ENCODE measurements around the gene PRMT7. TPM values are rescaled to one million over a fixed set of nuclear protein-coding genes. Genes with fewer than 3 reads are reported as not detected.

PRMT7 gene
- total RNA-seq, 2 donors from 2014 or later: 55.2 to 59.4 TPM

DNA sequence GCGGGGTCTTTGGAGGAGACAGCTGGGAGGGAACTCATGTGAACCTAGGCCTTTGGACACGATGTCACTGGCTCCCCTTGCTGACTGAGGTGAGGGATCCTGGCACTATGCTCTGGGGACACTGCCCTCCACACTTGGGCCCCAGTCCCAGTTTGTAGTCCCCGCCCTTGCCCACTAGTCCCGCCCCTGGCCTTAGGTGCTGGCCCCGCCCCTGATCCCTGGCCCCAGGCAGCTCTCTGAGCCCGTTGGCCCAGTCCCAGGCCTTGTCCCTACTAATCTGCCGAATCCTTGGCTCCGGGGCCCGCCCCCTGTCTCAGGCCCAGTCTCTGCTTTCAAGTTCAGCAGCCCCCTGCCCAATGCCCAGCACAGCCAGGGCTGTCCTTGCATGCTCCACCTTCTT is 76.5 kb downstream of the PRMT7 start:
- H3K4me1 Mint-ChIP-seq: peaks cover 19% of the 10 kb centered on the region
- ATAC-seq: no peak

GRCh38 chr16:68388124-68388523 is 77.3 kb downstream of the PRMT7 start:
- Mint-ChIP-seq H3K27ac (no peak overlapping the region), H3K4me1 (peaks cover 16% of the 10 kb centered on the region), H3K36me3 (ENCODE audit: low read depth) (no peaks in the 10 kb centered on the region), H3K4me3 (no peak overlapping the region), H3K27me3 (no peaks in the 10 kb centered on the region)
- ATAC-seq: no peak
- no peak for DNase-seq
- no peaks in the 10 kb centered on the region for H3K9me3 ChIP-seq (ENCODE audit: control insufficient read depth, low read length, poor library complexity, severe bottlenecking)

More for the DNA sequence above, 76.5 kb downstream of the PRMT7 start:
- H3K4me3 Mint-ChIP-seq: no peak overlapping the region
- no peak overlapping the region for H3K27ac Mint-ChIP-seq
- no peaks in the 10 kb centered on the region for H3K27me3 Mint-ChIP-seq
- no peaks in the 10 kb centered on the region for H3K36me3 Mint-ChIP-seq (ENCODE audit: low read depth)
- no peaks in the 10 kb centered on the region for H3K9me3 ChIP-seq (ENCODE audit: control insufficient read depth, low read length, poor library complexity, severe bottlenecking)
- no peak for DNase-seq

- Mint-ChIP-seq H3K36me3 (ENCODE audit: low read depth) (peaks cover under 1% of the 10 kb centered on the region), H3K27ac (no peak overlapping the region), H3K4me1 (peaks cover 10% of the 10 kb centered on the region), H3K4me3 (no peak overlapping the region), H3K27me3 (no peaks in the 10 kb centered on the region)
- DNase-seq (no peak), ATAC-seq (no peak)
- no peaks in the 10 kb centered on the region for H3K9me3 ChIP-seq (ENCODE audit: control insufficient read depth, low read length, poor library complexity, severe bottlenecking)
Observed at GRCh38 chr16:68389006-68389405, 78.2 kb downstream of the PRMT7 start.

- Mint-ChIP-seq H3K27me3 (no peaks in the 10 kb centered on the region), H3K36me3 (ENCODE audit: low read depth) (peaks cover 2% of the 10 kb centered on the region), H3K4me3 (no peak overlapping the region), H3K4me1 (peaks cover 6% of the 10 kb centered on the region), H3K27ac (no peak overlapping the region)
- no peaks in the 10 kb centered on the region for H3K9me3 ChIP-seq (ENCODE audit: control insufficient read depth, low read length, poor library complexity, severe bottlenecking)
- ATAC-seq (no peak), DNase-seq (no peak)
Observed at GRCh38 chr16:68389750-68390371, 79.0 kb downstream of the PRMT7 start.

DNA sequence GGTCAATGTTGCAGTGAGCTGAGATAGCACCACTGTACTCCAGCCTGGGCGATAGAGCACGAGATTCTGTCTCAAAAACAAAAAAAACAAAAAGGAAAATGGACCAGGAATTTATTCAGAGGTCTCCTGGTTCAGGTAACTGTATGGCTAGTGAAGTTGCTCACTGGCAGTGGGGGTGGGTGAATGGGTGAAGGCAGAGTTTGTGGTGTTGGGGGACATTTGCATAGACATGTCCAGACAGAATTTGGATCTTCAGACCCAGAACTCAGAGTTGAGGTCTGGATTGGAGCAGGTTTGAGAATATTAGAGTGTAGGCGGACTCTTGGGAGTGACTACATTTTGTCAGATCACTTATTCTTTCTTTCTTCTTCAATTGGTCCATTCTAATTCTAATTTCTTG is 82.5 kb downstream of the PRMT7 start:
- H3K4me1 Mint-ChIP-seq: peaks cover 15% of the 10 kb centered on the region
- ATAC-seq (no peak), DNase-seq (no peak)
- H3K9me3 ChIP-seq (ENCODE audit: control insufficient read depth, low read length, poor library complexity, severe bottlenecking): no peaks in the 10 kb centered on the region
- H3K4me3 Mint-ChIP-seq: no peak overlapping the region
- H3K27me3 Mint-ChIP-seq: peaks cover 5% of the 10 kb centered on the region
- no peak overlapping the region for H3K27ac Mint-ChIP-seq
- peaks cover 2% of the 10 kb centered on the region for H3K36me3 Mint-ChIP-seq (ENCODE audit: low read depth)

DNA sequence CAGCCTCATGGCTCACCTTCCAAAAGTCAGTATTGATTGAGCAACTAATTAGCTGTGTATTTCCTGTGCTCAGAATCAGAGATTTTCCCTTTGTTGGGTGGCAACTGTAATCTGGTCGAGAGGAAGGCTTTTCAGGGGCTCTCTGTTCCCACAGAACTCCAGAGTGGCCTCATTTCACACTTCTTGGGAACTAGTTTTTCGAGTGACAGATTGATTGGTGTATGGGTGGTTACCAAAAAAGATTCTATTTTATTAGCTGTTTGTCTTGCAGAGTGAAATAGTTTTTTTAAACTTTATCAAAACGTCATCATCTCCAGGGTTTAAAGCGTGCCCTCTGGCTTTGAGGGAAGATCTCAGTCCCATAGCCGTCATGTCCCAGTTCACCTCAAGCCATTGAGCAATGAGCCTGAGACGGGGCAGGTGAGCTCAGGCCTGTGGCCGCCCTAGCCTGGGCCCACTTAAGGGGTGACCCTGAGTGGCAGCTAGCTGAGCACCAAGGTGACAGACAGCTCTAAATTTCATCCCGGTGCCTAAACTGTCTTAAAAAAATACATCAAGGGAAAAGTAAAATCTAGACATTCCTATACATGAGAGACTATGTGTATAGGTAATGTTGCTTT is 84.5 kb downstream of the PRMT7 start:
- Mint-ChIP-seq H3K27me3 (peaks cover 5% of the 10 kb centered on the region), H3K27ac (no peak overlapping the region), H3K4me3 (no peak overlapping the region)

DNA sequence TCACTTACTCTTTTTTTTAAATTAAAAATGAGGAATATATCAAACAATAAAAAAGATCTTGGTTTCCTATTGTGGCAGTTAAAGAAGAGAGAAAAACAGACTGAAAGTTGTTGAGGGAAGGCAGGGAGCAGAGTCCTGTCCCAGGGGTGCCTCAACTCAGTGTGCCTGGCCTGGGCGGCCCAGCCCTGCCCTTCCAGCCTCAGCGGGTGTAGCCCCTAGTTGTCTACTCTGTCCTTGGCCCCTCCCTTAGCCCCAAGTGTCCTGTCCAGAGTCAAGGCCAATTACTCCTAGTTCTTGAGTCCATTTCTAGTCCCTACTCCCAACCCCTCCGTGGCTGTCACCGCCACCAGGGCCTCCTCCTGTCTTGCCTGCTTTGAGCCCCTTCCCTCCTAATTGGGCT is 85.0 kb downstream of the PRMT7 start:
- Mint-ChIP-seq H3K4me1 (peaks cover 17% of the 10 kb centered on the region), H3K36me3 (ENCODE audit: low read depth) (peaks cover 2% of the 10 kb centered on the region), H3K27ac (peak overlapping the region; percentile 94), H3K4me3 (no peak overlapping the region), H3K27me3 (peaks cover 5% of the 10 kb centered on the region)
- H3K9me3 ChIP-seq (ENCODE audit: control insufficient read depth, low read length, poor library complexity, severe bottlenecking): no peaks in the 10 kb centered on the region
- DNase-seq (no peak), ATAC-seq (no peak)

More for the DNA sequence above, 84.5 kb downstream of the PRMT7 start:
- Mint-ChIP-seq H3K36me3 (ENCODE audit: low read depth) (peaks cover 2% of the 10 kb centered on the region), H3K4me1 (peaks cover 14% of the 10 kb centered on the region)
- H3K9me3 ChIP-seq (ENCODE audit: control insufficient read depth, low read length, poor library complexity, severe bottlenecking): no peaks in the 10 kb centered on the region
- no peak for ATAC-seq
- no peak for DNase-seq

DNA sequence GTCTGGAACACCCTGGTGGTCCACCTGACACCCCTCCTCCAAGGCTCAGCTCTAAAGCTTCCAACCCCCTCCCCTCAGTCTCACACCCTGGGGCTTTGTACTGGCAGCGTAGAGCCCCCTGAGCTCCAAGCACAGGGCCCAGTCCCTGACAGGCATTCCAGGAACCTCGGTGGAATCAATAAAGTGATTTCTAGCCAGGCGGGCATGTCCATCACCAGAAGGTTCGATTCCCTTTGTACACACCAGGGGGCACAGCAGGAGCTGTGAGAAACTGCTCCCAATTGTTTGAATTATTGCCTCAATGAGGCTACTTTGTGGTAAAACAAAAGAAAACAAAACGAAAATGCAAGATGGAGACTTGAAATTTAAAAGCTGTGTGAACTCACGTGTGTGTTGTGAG is 85.7 kb downstream of the PRMT7 start:
- H3K27ac Mint-ChIP-seq: peak overlapping the region; percentile 94
- peaks cover 24% of the 10 kb centered on the region for H3K4me1 Mint-ChIP-seq
- DNase-seq: peak in 2 of 3 donors; percentile 29 to 45

GRCh38 chr16:68397710-68398201 is 86.9 kb downstream of the PRMT7 start:
- no peak overlapping the region for H3K4me3 Mint-ChIP-seq
- peaks cover 5% of the 10 kb centered on the region for H3K27me3 Mint-ChIP-seq
- ATAC-seq: no peak
- no peak for DNase-seq
- H3K9me3 ChIP-seq (ENCODE audit: control insufficient read depth, low read length, poor library complexity, severe bottlenecking): no peaks in the 10 kb centered on the region
- peaks cover 2% of the 10 kb centered on the region for H3K36me3 Mint-ChIP-seq (ENCODE audit: low read depth)
- peaks cover 31% of the 10 kb centered on the region for H3K4me1 Mint-ChIP-seq
- H3K27ac Mint-ChIP-seq: no peak overlapping the region

More for the DNA sequence above, 85.7 kb downstream of the PRMT7 start:
- no peaks in the 10 kb centered on the region for H3K9me3 ChIP-seq (ENCODE audit: control insufficient read depth, low read length, poor library complexity, severe bottlenecking)
- H3K27me3 Mint-ChIP-seq: peaks cover 5% of the 10 kb centered on the region
- H3K36me3 Mint-ChIP-seq (ENCODE audit: low read depth): peaks cover 2% of the 10 kb centered on the region
- peak overlapping the region; percentile 63 for H3K4me3 Mint-ChIP-seq
- ATAC-seq: peak; percentile 81

DNA sequence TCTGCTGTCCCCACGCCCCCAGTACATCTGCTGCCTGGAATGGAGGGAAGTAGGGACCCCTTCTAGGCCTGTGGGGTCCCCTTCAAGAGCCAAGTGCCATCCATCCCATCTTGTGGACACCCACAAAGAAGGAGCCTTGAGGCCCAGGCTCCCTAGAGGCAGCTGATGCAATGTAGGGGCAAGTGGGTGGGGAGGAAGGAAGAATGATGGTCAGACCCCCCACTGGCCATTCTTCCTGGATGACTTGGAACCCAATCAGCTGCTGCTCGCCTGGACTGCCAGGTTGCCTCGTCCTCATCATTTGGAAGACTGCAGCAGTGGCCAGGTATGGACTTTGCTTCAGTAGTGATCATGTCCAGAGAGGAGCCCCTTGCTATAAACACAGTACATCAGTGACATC is 88.6 kb downstream of the PRMT7 start:
- no peak overlapping the region for H3K4me3 Mint-ChIP-seq
- peaks cover 34% of the 10 kb centered on the region for H3K4me1 Mint-ChIP-seq
- DNase-seq (no peak), ATAC-seq (no peak)
- peaks cover 5% of the 10 kb centered on the region for H3K27me3 Mint-ChIP-seq
- H3K9me3 ChIP-seq (ENCODE audit: control insufficient read depth, low read length, poor library complexity, severe bottlenecking): no peaks in the 10 kb centered on the region
- no peak overlapping the region for H3K27ac Mint-ChIP-seq
- H3K36me3 Mint-ChIP-seq (ENCODE audit: low read depth): no peaks in the 10 kb centered on the region

DNA sequence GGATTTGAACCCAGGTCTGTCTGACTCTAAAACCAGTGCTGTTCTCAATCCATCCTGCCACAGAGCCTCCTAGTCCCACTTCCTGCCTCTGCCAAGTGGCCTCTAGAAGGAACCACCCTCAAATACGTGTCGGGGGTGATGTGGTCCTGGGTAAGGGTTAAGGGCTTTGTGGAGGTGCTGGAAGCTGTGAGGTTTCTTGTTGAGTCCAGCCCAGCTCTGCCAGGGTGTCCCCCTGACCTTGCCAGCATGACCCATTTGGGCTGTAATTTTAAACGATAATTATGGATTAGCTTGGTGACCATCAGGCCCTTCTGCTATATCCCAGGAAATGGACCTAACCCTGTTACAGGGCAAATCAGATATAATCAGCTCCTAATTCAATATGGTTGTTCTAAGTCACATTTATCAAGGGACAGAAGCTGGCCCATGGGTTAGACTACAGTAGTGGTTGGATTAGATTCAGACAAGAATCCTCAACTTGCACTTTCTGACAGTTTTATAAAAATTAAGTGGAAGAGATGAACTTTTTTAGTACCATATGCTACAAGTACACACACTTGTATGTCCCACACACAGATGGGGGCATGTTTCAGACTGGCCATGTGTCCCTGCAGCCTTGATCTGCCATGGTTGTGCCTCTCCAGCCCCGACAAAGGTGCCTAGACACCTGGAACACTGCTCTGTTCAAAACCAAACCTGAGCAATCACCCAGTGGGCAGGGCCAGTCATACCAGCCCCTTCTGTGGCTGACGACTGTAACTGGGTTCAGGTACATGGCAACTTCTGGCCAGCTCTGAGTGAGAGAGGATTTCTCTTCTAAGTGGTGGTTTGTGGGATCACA is 89.5 kb downstream of the PRMT7 start:
- no peak for ATAC-seq
- no peaks in the 10 kb centered on the region for H3K9me3 ChIP-seq (ENCODE audit: control insufficient read depth, low read length, poor library complexity, severe bottlenecking)
- Mint-ChIP-seq H3K4me1 (peaks cover 34% of the 10 kb centered on the region), H3K4me3 (no peak overlapping the region), H3K27me3 (peaks cover 5% of the 10 kb centered on the region), H3K36me3 (ENCODE audit: low read depth) (no peaks in the 10 kb centered on the region), H3K27ac (peak overlapping the region; percentile 71)
- DNase-seq: no peak

- H3K27ac Mint-ChIP-seq: peak overlapping the region; percentile 71
- H3K4me3 Mint-ChIP-seq: no peak overlapping the region
- no peak for ATAC-seq
Observed at GRCh38 chr16:68400924-68401460, 90.2 kb downstream of the PRMT7 start.

More at GRCh38 chr16:68400924-68401460, 90.2 kb downstream of the PRMT7 start:
- peaks cover 5% of the 10 kb centered on the region for H3K27me3 Mint-ChIP-seq
- H3K4me1 Mint-ChIP-seq: peaks cover 34% of the 10 kb centered on the region
- no peak for DNase-seq
- no peaks in the 10 kb centered on the region for H3K9me3 ChIP-seq (ENCODE audit: control insufficient read depth, low read length, poor library complexity, severe bottlenecking)
- no peaks in the 10 kb centered on the region for H3K36me3 Mint-ChIP-seq (ENCODE audit: low read depth)
